ENCODE results near the gene CFAP410.
A peak's percentile ranks its signal among the peaks of the same experiment; 100 is the strongest.
"Not testable (repeated sequence)": the region's sequence is repeated elsewhere in the genome, so short reads cannot be mapped to it uniquely, and the experiment has no call there.

CFAP410 gene

DNA sequence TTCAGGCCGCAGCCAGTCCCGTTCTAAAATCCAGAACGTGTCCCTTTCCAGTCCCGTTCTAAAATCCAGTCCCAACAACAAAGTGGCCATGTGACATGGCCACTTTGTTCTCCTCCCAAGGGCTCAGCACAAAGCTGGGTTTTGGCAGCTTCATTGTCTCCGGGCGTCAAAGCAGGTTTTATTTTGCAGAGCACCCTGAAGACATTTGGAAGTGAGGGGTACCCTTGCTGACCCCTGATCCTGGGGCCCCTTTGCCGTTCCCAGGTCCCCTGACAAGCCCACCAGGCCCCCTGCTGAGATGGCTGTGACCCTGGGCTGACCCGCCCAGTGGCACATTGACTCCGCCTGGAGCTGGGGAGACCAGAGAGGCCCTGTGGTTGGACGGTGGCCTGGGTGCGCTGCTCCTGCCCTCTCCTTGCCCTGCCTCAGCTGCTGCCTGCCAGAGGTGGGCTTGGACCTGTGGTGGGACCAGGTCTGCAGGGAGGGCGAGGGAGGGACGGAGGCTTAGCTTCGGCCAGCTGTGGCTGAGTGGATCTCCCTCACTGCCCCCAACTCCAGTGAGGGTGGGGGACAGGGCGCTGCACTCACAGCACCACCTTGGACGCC lies 35.1 kb downstream of the CFAP410 start:
- no peak overlapping the region for H3K4me3 ChIP-seq (ENCODE audit: low read depth, low read length)
- in situ Hi-C loops (cut with HindIII; ENCODE audit: low sequenced_read_pairs), result no loop called here
- no peak for TF ChIP-seq CTCF (IDR thresholded peaks at IDR 0.05; ENCODE audit: low read depth, low read length)
- DNase-seq (ENCODE audit: low read depth, low spot score), result no peak

- DNase-seq (ENCODE audit: low read depth, low spot score), result no peak
- TF ChIP-seq CTCF (IDR thresholded peaks at IDR 0.05; ENCODE audit: low read depth, low read length), result no peak
- no peak overlapping the region for H3K4me3 ChIP-seq (ENCODE audit: low read depth, low read length)
- in situ Hi-C loops (cut with HindIII; ENCODE audit: low sequenced_read_pairs), result no loop called here
Observed at GRCh38 chr21:44303490-44303981, 35.7 kb downstream of the CFAP410 start.

DNA sequence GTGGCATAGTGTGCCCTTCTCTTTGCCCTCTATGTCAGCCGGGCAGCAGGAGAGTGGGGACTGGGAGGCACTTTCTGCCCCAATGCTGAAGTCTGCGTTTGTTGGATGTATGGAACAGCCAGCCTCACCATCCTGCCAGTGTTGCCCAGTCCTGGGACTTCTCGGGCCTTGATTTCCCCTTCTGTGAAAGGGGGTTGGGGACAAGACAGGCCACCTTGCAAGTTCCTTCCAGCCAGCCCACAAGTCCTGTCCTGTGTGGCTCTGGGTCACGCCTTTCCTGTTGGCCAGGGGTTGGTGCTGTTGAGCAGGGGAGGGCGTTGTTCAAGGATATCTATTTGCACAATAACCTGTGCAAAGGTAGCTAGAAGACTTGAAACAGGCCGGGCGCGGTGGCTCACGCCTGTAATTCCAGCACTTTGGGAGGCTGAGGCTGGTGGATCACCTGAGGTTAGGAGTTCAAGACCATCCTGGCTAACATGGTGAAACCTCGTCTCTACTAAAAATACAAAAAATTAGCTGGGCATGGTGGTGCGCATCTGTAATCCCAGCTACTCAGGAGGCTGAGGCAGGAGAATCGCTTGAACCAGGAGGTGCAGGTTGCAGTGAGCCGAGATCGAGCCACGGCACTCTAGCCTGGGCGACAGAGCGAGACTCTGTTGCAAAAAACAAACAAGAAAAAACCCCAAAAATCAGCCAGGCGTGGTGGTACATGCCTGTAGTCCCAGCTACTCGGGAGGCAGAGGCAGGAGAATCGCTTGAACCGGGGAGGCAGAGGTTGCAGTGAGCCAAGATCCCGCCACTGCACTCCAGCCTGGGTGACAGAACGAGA lies 36.4 kb downstream of the CFAP410 start:
- in situ Hi-C loops (cut with HindIII; ENCODE audit: low sequenced_read_pairs); DNase-seq (ENCODE audit: low read depth, low spot score): not testable (repeated sequence)

DNA sequence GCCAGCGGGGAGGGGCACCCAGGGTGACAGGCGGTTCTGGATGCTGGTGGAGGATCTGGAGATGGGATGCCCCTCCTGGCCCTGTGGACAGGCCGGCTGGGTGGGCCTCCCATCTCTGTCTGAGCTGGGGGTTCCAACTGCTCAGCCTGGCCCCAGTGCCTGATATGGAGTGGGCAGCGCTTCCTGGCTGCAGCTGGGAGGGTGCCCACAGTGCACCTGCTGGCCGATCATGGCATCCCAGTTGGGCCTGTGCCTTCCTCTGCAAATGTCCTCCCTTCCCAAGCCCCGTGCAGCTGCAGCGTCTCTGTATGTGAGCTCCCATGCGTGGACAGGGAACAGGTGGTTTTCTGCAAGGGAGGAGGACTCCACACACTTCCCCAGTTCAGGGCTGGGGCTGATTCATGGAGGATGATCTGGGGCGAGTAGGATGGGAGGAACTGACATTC lies 37.2 kb downstream of the CFAP410 start:
- no peak overlapping the region for H3K4me3 ChIP-seq (ENCODE audit: low read depth, low read length)
- TF ChIP-seq CTCF (IDR thresholded peaks at IDR 0.05; ENCODE audit: low read depth, low read length), result no peak
- DNase-seq (ENCODE audit: low read depth, low spot score), result no peak
- in situ Hi-C loops (cut with HindIII; ENCODE audit: low sequenced_read_pairs), result no loop called here

More for the DNA sequence above, 36.4 kb downstream of the CFAP410 start:
- not testable (repeated sequence) for H3K4me3 ChIP-seq (ENCODE audit: low read depth, low read length)
- TF ChIP-seq CTCF (IDR thresholded peaks at IDR 0.05; ENCODE audit: low read depth, low read length), result peak; percentile 17

DNA sequence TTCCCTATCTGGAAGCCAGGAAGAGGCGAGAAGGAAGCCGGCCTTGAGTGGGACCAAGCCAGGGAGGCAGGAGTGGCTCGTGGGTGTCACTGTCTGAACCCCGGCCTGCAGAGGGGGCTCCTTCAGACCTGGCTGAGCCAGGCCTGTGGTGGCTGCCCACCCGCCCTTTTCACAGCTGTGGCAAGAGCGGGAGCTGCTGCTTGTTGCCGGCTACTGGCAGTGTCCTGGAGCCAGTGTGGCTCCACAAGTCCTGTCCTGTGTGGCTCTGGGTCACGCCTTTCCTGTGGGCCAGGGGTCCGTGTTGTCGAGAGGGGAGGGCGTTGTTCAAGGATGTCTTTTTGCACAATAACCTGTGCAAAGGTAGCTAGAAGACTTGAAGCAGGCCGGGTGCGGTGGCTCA lies 38.0 kb downstream of the CFAP410 start:
- no peak for TF ChIP-seq CTCF (IDR thresholded peaks at IDR 0.05; ENCODE audit: low read depth, low read length)
- peak overlapping the region; percentile 60 for H3K4me3 ChIP-seq (ENCODE audit: low read depth, low read length)
- in situ Hi-C loops (cut with HindIII; ENCODE audit: low sequenced_read_pairs), result no loop called here
- no peak for DNase-seq (ENCODE audit: low read depth, low spot score)

DNA sequence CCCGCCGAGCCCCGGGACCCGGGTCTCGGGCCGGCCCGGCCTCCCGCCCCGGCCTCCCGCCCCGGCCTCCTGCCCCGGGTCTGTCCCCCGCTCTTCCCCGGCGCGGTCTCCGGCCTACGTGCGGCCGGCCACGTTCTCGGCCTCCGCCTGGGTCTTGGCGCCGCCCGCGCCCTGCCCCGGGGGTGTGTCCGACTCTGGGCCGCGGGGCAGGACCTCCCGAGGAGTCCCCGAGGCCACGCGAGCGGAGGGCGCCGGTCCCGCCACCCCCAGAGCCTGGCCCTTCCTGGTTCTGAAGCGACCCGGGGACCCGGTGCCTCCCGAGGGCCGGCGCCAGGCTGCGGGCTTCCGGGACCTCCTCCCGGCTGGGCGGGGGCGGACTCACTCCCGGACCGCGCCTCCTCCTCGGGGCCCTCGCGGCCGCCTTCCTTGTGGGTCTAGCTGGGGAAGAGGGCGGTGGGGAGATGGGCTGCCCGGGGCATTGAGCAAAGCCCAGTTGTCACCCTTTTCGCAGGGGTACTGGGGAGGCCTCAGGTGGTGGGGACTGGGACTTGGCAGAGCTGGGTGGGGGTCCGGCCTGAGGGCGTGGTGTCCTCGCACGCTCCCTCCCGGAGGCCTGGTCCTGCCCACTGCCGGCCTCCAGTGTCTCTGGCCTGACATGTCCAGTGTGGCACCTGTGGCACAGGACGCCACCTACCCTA lies 38.8 kb downstream of the CFAP410 start:
- in situ Hi-C loops (cut with HindIII; ENCODE audit: low sequenced_read_pairs), result no loop called here
- no peak for TF ChIP-seq CTCF (IDR thresholded peaks at IDR 0.05; ENCODE audit: low read depth, low read length)
- peak; percentile 36 for DNase-seq (ENCODE audit: low read depth, low spot score)
- peak overlapping the region; percentile 60 for H3K4me3 ChIP-seq (ENCODE audit: low read depth, low read length)
